Activated CD4-positive, alpha-beta T cell treated with anti-CD3 and anti-CD28 coated beads, Interleukin-10, Interleukin-2, amounts not matched to agents 100 ng/mL and 50 ng/mL, durations not matched to agents 16 hours and 8 hours (primary cell): ENCODE data around the gene NAALADL2.
"Not testable (repeated sequence)": the region's sequence is repeated elsewhere in the genome, so short reads cannot be mapped to it uniquely, and the experiment has no call there.

Source experiments
- DNase-seq: peaks from one replicate; pipeline ENCODE4 v3.0.0-alpha.2; 2020

Gene NAALADL2

GRCh38 chr3:175825016-175825580 is 966.0 kb downstream of the NAALADL2 start:
- not testable (repeated sequence) for DNase-seq

- DNase-seq = no peak
Observed at GRCh38 chr3:175826759-175827158, 967.6 kb downstream of the NAALADL2 start.

- DNase-seq = not testable (repeated sequence)
Observed at GRCh38 chr3:175829809-175830208, 970.7 kb downstream of the NAALADL2 start.

GRCh38 chr3:175835763-175836162 is 976.6 kb downstream of the NAALADL2 start:
- not testable (repeated sequence) for DNase-seq

- DNase-seq = no peak
Observed at GRCh38 chr3:175836617-175837016, 977.5 kb downstream of the NAALADL2 start.

GRCh38 chr3:175837962-175838361 is 978.8 kb downstream of the NAALADL2 start:
- DNase-seq = no peak

GRCh38 chr3:175839366-175840005 is 980.4 kb downstream of the NAALADL2 start:
- no peak for DNase-seq

GRCh38 chr3:175851541-175851940 is 992.4 kb downstream of the NAALADL2 start:
- no peak for DNase-seq

GRCh38 chr3:175852560-175852959 is 993.4 kb downstream of the NAALADL2 start:
- no peak for DNase-seq

GRCh38 chr3:175857666-175858270 is 998.6 kb downstream of the NAALADL2 start:
- DNase-seq = no peak
